Right lobe of liver (tissue), 4 donors: ENCODE data around the gene KRT37.

Experiments used
- CTCF ChIP-seq, 4 donors: fragments of 200-600 bp in 3 of 4; fragments of 450-650 bp in 1 of 4; IDR thresholded peaks; one replicate each; pipeline versions ENCODE4 v1.5.1 to v1.8.0; 2016 to 2022; ENCODE audit warnings: antibody characterized with exemption in 4 of 4, mild to moderate bottlenecking in 2 of 4
- POLR2A ChIP-seq: fragments of 450-650 bp; IDR thresholded peaks from one replicate; pipeline ENCODE4 v1.6.1; 2017; ENCODE audit warnings: antibody characterized with exemption, mild to moderate bottlenecking
- donor health status: DM: no; HTN: no; CAD: no.
- donor health status: DM: no; HTN: no; CAD: no.
- donor health status: DM: no; HTN: yes; CAD: no.

- TF ChIP-seq CTCF (IDR thresholded peaks at IDR 0.05), result no peak
- TF ChIP-seq POLR2A, result no peak
These were observed 10.0 kb upstream of the KRT37 start for GRCh38 chr17:41434415-41434814.
